Left colon (tissue), 2 donors: ENCODE data around the gene GULP1. TPM values are rescaled to one million over a fixed set of nuclear protein-coding genes. Genes with fewer than 3 reads are reported as not detected.
A peak's percentile ranks its signal among the peaks of the same experiment; 100 is the strongest.

Source experiments
- ATAC-seq: fragments of 200-7000 bp; cut with Tn5 transposase; one replicate; pipeline ENCODE4 v1.9.1; 2020; ENCODE audit warnings: mild to moderate bottlenecking, moderate library complexity
- DNase-seq, 2 donors: peaks; one replicate each; pipeline ENCODE4 v3.0.0-alpha.2; 2020
- intact Hi-C, 2 donors: fragments of 100-400 bp; cut with DNase I in 1 of 2; cut with micrococcal nuclease in 1 of 2; formaldehyde crosslinking; loops; one replicate each; pipeline versions ENCODE4 v1.11.2 to v1.14.0; 2022; cut with DNase I, micrococcal nuclease
- total RNA-seq, 2 donors: library from RNA; stranded (reverse); fragmentation: NEBNext Ultra II Directional; extraction: Animal tissue kit (Norgen Biotek cat#: 25700); gene quantifications; one replicate each; pipeline ENCODE4 v1.2.1, GENCODE V29; 2021
- donor health status: DM: no; HTN: no; CAD: no.
- donor health status: DM: yes; HTN: yes; CAD: no.

The GULP1 gene
- total RNA-seq, 2 donors from 2014 or later, result 3.5 to 9.6 TPM

DNA sequence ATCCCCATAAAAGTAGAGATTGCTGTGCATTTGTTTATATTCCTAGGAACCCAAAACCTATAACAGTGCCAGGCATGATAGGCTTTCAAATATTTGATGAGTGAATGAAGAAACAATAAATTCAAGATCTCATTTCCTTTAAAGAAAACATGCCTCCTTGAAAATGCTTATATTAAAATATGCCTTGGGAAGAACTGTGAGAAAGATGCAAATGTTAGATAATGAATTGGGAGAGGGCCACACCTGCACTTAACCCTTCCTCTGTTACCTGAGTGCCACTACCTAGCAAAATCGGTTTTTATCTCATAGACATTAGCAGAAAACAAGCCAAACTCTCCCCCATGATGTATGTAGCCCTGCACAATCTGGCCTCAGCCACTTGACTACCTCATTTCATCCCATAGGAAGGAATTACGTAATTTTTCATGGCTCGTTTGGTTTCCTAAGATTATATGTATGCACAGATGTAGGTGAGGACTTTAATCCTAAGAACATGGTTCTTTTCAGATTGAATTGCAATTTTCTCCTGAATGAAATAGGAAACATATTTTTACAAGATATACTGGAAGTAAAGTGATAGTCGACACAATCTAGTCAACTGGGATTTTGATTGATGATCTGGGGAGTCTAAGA lies 25.2 kb downstream of the GULP1 start:
- intact Hi-C loops, result no loop called here
- ATAC-seq (no peak), DNase-seq (no peak)

DNA sequence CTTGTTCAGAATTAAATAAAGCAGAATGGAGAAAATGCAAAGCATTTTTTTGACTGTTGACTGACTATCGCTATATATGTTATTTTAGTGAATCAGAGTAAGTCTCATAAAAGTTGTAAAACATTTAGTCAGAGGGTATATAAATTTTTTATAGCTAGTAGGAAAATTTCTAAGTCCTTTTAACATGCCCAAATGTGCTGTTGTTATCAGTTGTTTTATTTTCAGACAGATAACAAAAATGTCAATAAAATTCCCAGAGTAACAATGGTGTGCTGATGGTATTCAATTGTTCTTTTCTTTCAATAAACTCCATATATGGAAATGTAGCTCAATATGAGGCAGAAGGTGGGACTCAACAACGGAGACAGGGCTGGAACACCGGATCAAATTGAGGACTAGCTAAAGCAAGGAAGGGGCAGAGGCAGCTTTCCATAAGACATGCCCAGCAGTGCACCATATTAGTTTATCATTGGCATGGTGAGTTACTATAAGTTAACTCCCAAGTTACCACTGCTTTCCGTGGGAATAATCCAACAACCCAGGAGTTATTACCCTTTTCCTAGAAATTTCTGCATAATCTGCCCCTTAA lies 26.6 kb downstream of the GULP1 start:
- DNase-seq, result no peak
- intact Hi-C loops, result no loop called here
- ATAC-seq, result peak; percentile 58

DNA sequence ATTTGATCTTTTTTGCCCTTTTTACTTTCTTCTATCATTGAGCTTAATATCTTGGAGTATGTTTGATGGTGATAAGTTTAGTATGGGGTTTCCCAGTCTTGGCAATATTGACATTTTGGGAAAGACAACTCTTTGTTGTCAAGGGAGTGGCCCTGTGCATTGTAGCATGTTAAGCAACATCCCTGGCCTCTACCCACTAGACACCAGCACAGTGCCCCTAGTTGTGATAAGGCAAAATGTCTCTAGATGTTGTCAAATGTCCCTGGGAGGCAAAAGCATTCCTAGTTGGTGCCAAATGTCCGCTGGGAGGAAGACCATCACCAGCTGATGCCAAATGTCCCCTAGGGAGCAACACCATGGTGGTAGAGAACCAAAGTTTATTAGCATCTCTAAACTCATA lies 28.2 kb downstream of the GULP1 start:
- intact Hi-C loops, result no loop called here
- DNase-seq (no peak), ATAC-seq (no peak)

DNA sequence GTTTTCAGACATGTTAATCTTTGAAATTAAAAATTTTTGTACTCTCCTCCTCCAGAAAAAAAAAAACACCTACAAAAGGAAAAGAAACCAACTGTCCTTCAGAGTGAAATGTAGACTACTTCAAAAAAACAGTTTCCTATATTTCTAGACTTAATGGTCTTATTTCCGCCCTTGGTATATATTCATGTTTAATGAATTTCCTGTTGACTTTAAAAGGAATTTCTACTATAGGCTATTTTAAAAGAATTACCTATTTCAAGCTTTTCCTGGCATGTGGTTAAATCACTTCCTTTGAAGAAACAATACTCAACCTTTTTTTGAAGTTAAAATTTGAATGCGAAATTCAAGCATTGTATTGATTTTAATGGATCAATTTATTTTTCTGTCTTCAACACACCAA lies 29.2 kb downstream of the GULP1 start:
- DNase-seq (no peak), ATAC-seq (no peak)
- intact Hi-C loops, result no loop called here

DNA sequence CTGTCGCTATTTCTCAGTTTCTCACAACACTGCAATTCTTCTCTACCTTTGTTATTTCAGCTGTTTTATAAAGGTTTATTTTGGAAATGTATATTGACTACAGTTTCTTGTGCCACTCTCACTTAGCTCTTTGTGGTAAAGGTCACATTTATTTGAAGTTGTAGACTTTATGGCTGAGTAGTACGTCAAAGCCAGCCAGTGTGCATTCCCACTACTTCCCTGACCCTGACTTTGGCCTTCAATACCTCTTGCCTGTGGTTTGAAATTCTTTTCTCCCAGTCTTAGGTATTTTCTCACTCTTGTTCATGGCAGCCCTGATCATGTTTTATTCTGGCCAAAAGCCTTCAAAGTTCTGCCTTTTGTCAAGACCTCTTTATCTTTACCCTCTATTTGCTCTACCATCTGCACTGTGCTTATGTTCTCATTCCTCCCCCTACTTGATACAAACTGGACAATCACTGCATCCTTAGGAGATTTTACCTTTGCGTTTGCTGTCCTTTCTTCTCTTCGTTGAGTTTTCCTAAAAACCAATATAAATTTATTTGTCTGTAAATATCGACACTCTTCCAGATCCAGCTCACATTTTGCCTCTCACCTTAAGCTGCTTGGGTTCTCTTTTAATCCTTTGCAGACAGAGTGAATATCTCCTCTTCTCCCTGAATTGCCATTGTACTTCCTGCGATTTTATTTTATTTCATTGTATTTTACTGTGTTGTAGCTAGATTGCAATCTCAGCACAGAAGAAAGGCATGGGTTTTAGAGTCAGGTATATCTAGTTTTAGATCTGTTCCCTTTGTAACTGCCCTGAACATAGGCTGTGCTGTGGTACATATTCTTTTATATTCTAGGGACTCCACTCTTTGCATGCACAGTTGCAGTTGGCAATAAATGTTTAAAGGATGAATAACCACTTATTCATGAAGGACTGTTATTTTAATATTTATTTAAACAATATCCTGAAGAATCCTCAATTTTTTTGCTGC lies 31.2 kb downstream of the GULP1 start:
- intact Hi-C loops, result no loop called here
- no peak for DNase-seq
- peak; percentile 64 for ATAC-seq

DNA sequence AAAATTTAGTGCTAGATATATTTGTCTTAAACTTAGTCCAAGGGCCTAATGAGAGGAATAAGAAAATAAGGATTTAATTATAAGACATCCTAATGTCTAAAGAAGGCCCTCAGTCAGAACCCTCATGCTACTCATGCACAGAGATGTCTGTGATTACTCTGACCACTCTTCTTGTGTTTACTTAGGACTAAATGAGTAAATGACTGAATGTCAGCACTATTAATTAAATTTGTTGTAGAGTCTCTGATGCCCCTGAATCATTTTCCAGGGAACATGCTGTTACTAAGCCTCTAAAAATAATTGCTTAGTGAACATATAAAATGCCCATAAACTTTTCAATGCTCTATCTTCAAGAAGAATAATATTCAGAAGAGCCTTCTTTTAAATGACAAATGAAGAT lies 32.4 kb downstream of the GULP1 start:
- DNase-seq (no peak), ATAC-seq (no peak)
- intact Hi-C loops, result no loop called here

DNA sequence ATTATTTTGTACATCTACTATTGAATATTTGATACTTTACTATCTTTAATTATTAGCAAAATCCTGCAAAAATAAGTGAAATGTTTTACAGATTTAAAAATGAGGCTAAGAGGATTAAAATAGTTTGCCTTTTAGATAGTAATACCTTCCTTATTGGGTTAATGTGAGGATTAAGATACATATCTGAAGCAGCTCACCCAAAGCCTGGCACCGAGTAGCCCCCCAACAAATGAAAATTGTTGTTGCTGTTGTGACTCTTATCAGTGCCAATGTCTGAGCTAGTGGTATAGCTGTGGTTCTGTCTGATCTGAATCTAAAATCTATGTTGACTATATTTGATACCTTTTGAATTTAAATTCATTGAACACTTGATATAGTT lies 34.6 kb downstream of the GULP1 start:
- intact Hi-C loops, result no loop called here
- no peak for DNase-seq
- ATAC-seq, result no peak

DNA sequence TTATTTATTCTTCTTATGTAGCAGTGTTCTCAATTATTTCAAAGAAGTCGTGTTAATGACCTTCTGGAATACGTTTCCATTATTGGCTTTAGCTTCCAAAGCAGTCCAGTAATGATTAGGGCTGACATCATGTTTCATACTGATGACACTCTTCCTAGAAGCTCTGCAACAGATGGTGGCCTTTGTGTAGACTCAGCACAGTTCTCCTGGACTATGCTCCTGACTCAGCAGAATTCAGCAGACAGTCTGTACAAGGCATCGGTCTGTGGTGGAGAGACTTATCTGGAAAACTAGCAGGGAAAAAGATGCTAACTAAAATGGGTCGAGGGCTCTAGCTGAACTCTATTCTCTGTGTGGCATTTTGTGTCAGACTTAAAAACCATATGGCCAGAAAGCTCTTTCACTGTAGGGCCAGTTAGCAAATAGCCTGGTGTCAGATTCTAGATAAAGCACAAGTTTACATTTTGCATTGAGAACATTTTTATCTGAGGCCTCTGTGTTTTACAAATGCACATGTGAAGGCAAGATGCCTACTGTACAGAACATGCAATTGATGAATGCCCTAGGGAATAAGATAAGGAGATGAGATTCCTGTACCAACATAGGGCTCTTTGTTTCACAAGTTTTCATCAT lies 35.1 kb downstream of the GULP1 start:
- intact Hi-C loops, result no loop called here
- peak; percentile 51 for ATAC-seq
- no peak for DNase-seq

DNA sequence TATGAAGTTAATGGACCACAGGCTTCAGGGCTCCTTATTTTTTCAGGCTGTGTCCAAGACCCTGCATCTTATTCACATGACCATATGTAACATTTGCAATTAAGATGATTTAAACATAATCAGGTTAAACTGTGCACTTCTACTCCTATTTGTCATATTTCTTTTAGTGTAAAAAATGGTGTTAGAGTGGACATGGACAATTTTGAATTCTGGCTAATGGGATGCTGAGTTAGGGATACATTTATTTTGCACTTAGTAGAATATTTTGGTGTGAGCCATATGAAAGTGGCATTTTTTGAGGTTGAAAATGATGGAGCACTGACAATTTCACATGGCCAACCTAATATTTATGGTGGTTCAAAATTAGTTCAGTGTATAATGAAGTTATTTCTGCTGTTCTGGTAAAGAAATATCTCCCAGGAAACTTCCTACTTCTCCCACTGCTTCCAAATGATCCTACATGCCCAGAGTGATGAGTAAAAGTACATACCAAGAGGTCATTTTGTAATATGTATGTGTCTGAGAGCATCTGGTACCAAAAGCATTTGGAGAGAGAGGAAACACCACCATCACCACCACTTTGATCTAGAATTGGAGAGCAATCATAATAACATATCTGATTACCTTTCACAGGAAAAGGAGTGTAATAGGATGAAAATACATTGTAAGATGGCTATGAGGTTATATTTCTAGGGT lies 36.0 kb downstream of the GULP1 start:
- intact Hi-C loops, result no loop called here
- DNase-seq, result no peak
- ATAC-seq, result no peak

DNA sequence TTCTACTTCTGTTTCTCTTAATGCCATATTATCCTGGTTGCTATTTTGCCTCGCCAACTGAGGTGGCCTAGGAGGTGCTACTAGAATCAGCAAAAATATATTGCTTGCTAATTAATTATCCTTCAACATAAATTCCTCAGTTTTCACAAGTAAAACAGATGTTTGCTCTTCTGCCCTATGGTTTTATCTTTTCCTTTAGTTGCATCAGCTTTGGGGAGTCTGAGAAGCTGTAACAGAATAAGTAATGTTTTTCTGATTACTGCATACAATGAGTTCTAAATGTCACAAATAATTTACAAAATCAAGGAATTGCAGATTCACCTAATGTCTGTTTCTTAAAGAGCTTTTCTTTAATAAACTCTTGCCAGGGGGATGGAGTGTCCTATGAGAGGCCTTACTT lies 36.7 kb downstream of the GULP1 start:
- intact Hi-C loops, result no loop called here
- no peak for ATAC-seq
- no peak for DNase-seq

DNA sequence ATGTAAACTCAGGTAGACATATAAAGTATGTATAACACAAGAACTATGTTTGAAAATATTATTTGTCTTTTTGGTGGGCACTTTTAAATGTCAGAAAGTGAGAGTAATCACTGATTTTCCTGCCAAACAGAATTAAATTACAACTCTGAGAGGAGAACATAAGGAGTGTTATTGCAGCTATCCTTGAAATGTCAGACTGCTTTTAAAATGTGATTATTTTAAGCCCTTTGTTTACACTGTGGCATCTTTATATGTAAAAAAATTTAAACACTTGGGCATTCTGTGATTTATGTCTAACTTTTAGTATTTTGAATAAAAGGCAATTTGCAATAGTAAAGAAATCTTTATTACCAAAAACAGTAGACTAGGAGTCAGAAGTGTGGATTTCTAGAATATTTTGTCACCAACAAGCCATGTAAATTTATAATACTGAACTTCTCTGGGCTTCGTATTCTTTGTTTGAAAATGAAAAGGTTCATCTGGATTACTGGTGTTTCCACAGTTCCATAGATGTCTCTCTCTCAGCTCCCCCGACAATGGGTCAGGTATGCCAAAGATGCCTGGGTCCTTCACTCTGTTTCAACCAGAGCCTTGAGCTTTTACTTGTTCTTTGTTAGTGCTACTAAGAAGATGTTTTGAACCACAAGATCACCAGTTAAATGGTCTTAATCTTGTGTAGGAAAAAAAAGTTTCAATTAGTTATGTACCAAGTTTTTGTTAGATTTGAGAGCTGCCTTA lies 38.8 kb downstream of the GULP1 start:
- DNase-seq, result no peak
- intact Hi-C loops, result no loop called here
- no peak for ATAC-seq

DNA sequence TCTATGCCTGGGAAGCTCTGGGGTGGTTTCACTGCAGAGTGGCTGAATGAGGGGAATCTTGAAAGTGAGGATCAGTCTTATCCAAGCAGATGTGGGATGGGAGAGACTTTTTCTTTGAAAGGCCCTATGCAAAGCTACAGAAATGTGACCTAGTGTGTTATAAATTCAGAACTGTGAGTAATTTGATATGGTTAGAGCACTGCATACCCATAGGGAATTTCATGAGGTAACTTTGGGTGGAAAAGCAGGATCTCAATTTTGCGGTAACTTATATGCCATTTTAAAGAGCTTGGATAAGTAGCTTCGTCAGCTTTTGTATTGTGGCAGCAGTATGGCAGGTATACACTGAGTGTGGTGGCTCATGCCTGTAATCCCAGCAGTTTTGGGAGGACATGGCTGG lies 40.9 kb downstream of the GULP1 start:
- intact Hi-C loops, result no loop called here
- DNase-seq (no peak), ATAC-seq (no peak)

DNA sequence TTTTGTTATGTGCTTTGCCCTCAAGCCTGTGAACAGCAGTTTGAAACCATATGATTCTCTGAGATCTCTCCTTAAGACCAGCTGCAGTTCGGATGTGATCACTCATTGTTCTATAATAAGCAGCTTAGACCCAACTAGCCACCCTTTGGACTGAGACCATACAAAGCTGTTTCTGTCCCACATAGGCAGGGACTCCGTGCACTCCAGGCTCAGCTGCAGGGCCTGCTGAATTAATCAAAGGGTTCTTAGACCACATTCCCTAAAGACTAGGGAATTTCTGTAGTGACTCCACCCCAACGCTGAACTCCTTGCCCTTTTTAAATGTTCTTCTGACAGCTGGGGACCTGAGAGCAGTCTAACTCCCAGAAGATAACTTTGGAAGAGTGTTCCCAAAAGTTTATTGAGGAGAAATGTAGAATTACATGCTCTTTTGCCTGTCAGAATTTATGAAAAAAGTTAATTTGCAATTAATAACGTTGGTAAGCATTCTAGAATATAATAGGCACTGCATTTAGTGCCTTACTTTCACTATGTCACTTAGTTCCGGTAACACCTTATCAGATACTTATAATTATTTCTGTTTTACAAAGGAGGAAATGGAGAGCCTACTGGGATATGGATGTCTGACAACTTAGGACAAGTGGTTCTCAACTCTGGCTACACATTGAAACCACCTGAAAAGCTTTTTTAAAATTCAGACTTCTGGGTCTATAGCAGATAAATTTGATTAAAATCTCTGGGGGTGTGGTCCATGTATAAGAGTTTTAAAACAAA lies 42.3 kb downstream of the GULP1 start:
- ATAC-seq (no peak), DNase-seq (no peak)
- intact Hi-C loops, result no loop called here

DNA sequence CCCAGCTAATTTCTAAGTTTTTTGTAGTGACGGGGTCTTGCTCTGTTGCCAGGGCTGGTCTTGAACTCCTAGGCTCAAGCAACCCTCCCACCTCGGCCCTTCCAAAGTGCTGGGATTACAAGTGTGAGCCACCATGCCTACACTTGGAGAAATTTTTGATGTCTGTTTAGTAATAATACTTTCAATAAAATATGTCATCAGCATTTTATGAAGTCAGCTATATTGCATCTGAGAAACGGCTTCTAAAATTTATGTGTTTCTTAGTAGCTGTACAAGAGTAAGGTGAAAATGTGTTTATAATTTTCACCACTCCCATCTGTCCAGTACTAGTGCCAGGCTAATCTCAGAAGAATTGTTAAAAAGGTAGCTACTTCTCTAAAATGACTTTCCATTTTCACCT lies 46.8 kb downstream of the GULP1 start:
- DNase-seq (no peak), ATAC-seq (no peak)
- intact Hi-C loops, result no loop called here

DNA sequence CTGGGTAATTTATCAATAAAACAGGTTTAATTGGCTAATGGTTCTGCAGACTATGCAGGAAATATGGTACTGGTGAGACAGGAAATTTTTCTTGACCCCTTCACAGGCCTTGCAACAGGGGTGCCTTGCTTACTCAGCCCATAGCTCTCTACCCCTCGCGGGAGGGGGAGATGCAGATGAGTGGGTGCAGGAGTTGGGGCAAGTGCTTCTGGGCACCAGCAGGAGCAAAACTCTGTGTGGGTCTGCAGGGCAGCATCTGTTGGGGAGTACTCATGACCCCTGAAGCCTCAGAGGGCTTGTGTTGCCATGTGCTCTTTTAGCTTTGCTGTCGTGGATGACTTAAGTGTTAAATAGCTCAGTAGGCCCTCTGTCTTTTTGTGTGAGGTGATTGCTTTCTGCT lies 48.6 kb downstream of the GULP1 start:
- DNase-seq (no peak), ATAC-seq (no peak)
- intact Hi-C loops, result no loop called here

DNA sequence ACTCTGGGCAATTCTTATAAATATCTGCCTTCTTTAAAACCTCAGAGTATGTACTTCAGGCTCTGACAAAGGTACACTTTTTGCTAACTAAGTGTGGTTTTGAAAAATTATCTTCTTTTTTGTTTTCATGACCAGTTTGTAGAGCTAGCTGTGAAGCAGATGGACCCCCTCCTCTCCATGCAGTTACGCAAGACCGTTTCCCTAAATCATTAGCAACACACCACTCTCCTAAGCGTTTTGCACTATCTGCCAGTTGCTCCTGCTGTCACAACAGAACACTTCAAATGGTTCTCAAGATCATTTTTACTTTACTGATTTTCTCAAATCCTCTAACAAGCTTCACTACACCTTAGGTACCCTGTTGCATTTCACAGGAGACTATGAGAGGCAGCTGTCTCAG lies 53.3 kb downstream of the GULP1 start:
- no peak for DNase-seq
- ATAC-seq, result no peak
- intact Hi-C loops, result no loop called here

DNA sequence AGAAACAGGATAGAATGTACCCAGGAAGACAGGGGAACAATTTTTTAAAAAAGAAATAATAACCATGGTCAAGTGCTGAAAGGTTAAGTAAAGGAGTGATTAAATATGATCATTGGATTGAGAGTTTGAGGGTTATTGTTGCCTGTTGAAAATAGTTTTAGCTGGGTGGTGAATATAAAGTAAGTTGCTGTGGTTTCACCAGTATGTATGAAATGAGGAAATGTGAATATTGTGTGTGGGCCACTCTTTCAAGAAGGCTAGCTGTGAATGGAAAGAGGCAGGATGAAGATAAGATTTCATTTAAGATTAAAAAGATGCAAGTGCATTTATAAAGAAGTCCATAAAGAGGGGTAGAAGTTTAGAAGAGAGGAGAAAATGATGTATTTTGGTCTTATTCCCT lies 53.8 kb downstream of the GULP1 start:
- intact Hi-C loops, result no loop called here
- no peak for ATAC-seq

More for the DNA sequence above, 53.8 kb downstream of the GULP1 start:
- no peak for DNase-seq
